Omental fat pad (tissue), 4 donors: ENCODE results near the gene GPATCH8. TPM values are rescaled to one million over a fixed set of nuclear protein-coding genes. Genes with fewer than 3 reads are reported as not detected.
"Not testable (repeated sequence)": the region's sequence is repeated elsewhere in the genome, so short reads cannot be mapped to it uniquely, and the experiment has no call there.

Experiments
- ATAC-seq: fragments of 150-250 bp; one replicate; pipeline ENCODE4 v1.9.1; 2016; ENCODE audit warnings: mild to moderate bottlenecking, moderate library complexity; ENCODE audit not compliant: low FRiP score
- DNase-seq: peaks from one replicate; pipeline ENCODE4 v3.0.0-alpha.2; 2019; ENCODE audit warnings: low spot score
- total RNA-seq, 4 donors: library from RNA; depleted of rRNA; stranded (reverse); fragments of >200 nt; gene quantifications; one replicate each; pipeline ENCODE4 v1.1.0, GENCODE V29; 2016
- TF ChIP-seq, protein P1 (sequence below), 3 donors: fragments of 450-650 bp; IDR thresholded peaks; one replicate each; pipeline ENCODE4 v1.5.1; 2016 to 2017; ENCODE audit warnings: antibody characterized with exemption in 3 of 3, mild to moderate bottlenecking in 3 of 3, moderate library complexity in 2 of 3

Gene GPATCH8
- total RNA-seq, 4 donors from 2014 or later = 25.7 to 58.5 (median 34.6) TPM

DNA sequence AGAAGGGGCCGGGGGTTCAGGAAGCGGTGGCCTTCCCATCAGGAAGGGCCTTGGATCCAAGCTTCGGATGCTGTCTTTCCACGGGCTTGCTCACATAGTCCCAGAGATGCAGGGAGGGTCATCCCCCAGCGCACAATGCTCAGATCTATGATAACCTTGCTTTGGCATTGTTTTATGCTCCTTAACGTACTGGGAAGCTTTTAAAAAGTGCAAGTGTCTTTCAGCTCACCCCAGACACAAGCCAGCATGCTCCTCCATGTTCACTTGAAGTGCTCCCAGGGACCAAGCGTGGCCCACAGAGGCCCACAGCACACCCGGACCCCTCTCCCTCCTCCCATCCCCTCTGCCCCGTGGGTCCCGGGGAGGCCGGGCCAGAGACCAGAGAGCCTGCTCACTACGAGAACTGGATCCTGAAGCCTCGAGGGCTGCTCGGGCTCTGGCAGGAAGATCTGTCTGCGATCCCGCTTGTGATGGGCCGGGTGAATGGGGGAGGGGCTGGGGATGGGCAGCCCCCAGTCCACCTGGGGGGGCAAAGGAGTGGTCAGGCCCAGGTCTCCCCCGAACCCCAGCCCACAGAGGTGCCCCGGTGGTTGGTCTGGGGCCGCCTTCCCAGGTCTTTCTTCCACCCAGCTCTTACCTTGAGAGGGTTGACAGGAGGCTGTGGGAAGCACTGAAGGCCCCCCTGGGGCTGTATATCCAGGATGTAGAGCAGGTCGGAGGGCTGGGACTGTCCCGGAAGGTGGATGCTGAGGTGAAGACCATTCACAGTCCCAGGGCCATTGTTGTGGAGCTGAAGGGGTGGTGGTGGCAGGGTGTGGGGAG is 127.8 kb downstream of the GPATCH8 start:
- DNase-seq (no peak), ATAC-seq (peak; percentile 5)
- TF ChIP-seq, protein P1, sequence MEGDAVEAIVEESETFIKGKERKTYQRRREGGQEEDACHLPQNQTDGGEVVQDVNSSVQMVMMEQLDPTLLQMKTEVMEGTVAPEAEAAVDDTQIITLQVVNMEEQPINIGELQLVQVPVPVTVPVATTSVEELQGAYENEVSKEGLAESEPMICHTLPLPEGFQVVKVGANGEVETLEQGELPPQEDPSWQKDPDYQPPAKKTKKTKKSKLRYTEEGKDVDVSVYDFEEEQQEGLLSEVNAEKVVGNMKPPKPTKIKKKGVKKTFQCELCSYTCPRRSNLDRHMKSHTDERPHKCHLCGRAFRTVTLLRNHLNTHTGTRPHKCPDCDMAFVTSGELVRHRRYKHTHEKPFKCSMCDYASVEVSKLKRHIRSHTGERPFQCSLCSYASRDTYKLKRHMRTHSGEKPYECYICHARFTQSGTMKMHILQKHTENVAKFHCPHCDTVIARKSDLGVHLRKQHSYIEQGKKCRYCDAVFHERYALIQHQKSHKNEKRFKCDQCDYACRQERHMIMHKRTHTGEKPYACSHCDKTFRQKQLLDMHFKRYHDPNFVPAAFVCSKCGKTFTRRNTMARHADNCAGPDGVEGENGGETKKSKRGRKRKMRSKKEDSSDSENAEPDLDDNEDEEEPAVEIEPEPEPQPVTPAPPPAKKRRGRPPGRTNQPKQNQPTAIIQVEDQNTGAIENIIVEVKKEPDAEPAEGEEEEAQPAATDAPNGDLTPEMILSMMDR (IDR thresholded peaks at IDR 0.05) = no peak

DNA sequence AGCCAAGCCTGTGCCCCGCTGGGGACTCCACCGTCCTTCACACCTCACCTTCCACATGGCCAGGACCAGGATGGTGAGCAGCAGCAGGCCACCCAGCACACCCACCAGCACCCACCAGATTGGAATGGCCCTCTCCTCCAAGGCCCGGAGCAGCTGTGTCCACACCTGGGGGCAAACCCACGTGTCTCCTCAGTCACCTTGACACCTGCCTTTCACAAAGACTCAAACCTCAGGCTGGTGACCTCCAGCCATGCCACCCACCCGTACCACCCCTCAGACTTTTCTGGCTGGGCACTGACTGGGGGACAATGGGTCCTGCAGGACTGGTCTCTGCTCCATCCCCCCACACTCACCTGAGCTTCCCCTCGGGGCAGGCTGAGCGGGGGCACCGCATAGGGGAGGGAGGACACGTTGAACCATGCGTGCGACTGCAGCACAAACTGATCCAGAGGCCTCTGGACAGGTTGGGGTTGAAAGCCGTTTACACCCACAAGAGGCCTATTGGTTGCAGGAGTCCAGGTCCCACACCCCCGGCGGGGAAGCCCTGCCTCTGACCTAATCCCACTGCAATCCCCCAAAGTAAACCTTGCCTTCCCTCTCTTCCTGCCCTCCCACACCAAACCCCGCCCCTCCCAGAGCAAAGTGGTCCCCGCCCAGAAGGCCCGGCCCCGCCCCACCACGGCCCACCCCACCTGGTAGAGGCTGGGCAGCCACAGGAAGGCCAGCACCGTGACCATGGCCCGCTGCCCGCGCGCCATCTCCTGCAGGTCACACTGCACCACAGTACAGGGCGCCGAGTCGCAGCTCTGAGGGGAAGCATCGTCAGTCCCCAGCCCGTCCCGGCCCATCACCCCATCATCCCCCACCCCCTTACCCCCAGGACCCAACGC is 128.7 kb downstream of the GPATCH8 start:
- DNase-seq (no peak), ATAC-seq (peak; percentile 35)

DNA sequence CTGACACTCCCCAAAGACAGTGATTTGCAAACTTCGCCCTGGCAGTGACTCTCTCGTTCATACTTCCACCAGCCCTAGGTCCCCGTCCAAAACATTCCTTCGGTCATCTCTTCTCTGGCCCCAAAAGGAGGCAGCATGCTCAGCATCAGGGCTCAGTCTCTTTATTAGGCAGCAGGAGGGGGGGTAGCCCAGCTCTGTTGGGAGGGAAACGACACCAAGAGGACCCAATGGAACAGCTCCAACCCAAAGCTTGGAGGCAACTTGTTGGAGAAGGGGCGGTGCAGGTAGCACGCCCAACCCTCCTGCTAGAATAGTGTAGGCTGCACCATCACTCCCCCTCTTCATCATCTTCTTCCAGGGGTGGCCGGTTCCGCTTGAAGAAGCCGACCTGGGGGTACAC is 131.2 kb downstream of the GPATCH8 start:
- no peak for DNase-seq
- no peak for ATAC-seq
- TF ChIP-seq, protein P1 (IDR thresholded peaks at IDR 0.05) = no peak

More for the DNA sequence above, 128.7 kb downstream of the GPATCH8 start:
- TF ChIP-seq, protein P1 (IDR thresholded peaks at IDR 0.05) = no peak

DNA sequence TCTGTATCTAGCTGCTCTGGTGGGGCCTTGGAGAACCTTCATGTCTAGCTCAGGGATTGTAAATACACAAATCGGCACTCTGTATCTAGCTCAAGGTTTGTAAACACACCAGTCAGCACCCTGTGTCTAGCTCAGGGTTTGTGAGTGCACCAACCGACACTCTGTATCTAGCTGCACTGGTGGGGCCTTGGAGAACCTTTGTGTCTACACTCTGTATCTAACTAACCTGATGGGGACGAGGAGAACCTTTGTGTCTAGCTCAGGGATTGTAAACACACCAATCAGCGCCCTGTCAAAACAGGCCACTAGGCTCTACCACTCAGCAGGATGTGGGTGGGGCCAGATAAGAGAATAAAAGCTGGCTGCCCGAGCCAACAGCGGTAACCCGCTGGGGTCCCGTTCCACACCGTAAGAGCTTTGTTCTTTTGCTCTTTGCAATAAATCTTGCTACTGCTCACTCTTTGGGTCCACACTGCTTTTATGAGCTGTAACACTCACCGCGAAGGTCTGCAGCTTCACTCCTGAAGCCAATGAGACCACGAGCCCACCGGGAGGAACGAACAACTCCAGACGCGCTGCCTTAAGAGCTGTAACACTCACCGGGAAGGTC is 133.7 kb downstream of the GPATCH8 start:
- ATAC-seq = not testable (repeated sequence)

DNA sequence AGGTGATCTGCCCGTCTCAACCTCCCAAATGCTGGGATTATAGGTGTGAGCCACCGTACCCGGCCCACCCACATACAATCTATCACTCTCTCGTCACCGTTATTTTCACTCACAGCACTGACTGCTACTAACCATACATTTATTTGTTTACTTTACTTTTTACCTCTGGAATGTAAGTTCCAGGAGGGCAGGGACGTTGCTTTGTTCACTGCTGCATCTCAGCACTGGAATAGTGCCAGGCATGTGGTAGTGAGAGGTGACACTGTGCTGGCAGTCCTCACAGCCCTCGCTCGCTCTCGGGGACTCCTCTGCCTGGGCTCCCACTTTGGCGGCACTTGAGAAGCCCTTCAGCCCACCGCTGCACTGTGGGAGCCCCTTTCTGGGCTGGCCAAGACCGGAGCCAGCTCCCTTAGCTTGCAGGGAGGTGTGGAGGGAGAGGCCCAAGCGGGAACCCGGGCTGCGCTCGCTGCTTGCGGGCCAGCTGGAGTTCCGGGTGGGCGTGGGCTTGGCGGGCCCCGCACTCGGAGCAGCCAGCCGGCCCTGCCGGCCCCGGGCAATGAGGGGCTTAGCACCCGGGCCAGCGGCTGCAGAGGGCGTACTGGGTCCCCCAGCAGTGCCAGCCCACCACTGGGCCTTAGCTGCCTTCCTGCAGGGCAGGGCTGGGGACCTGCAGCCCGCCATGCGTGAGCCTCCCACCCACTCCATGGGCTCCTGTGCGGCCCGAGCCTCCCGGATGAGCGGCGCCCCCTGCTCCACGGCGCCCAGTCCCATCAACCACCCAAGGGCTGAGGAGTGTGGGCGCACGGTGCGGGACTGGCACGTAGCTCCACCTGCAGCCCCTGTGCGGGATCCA is 134.6 kb downstream of the GPATCH8 start:
- not testable (repeated sequence) for ATAC-seq

More for the DNA sequence above, 133.7 kb downstream of the GPATCH8 start:
- DNase-seq = not testable (repeated sequence)

DNA sequence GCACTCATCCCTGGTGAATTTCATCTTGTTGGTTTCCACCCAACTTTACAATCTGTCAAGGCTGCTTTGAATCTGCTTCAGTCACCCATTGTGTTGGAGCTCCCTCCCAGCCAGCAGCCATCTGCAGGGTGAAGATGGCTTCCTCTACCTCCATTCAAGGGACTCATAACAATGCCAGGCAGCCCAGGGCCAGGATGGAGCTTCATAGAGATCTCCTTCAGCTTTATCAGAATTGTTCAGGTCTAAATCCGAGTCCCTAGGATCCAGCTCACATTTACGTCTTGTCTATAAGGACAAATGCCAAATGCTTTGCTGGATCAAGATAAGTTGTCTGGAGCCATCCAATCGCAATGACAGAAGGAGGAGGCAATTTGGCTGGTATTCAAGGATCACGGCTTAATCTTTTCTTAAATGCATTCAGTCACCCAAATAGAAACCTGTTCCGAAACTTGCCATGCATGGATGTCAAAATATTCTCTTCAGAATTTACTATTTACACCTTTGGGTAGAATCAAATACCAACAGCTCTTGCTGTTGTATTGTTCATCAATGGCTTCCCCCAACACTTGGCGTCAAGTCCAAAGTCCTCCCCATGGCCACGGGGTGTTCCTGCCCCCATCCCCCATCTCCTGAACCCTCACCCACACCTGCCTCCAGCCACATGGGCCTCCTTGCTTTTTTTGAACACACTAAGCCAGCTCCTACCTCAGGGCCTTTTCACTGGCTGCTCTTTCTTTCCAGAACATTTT is 135.8 kb downstream of the GPATCH8 start:
- DNase-seq = no peak
- TF ChIP-seq, protein P1 (IDR thresholded peaks at IDR 0.05) = no peak
- ATAC-seq = no peak

More for the DNA sequence above, 134.6 kb downstream of the GPATCH8 start:
- DNase-seq = not testable (repeated sequence)

DNA sequence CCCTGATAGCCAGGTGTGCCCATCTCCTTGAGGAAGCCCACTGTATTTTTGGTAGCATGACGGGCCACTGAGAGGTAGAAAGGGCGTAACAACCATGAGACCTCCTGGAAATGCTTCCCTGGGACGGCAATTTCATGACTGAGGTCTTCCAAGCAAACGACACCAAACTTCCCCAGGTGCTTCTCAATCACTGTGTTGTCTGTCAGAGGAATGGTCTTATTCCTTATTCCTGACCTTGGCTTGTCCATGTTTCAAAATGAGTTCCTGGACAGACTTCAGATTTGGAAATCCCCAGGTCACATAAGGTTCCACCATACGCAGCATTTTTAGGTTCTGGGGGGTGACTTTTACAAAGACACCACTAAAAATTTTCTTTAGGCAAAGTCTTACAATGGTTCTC is 138.2 kb downstream of the GPATCH8 start:
- DNase-seq = not testable (repeated sequence)

More for the DNA sequence above, 138.2 kb downstream of the GPATCH8 start:
- ATAC-seq = not testable (repeated sequence)
